HT1080 (cell line): Measurements from ENCODE around the gene FRYL. TPM values are rescaled to one million over a fixed set of nuclear protein-coding genes. Genes with fewer than 3 reads are reported as not detected.
"Not testable (repeated sequence)": the region's sequence is repeated elsewhere in the genome, so short reads cannot be mapped to it uniquely, and the experiment has no call there.

Source experiments
- DNase-seq: peaks from one replicate; pipeline ENCODE4 v3.0.0-alpha.2; 2015; ENCODE audit warnings: low read depth
- total RNA-seq: library from RNA; depleted of rRNA; stranded (reverse); fragments of >200 nt; shearing (Covaris generic); gene quantifications from 2 replicates; pipeline ENCODE4 v1.2.3, GENCODE V29; 2014

The FRYL gene
- total RNA-seq, 1 experiment from 2014 or later = 37.3 TPM

GRCh38 chr4:48748949-48749596, 31.0 kb downstream of the FRYL start:
- no peak for DNase-seq

GRCh38 chr4:48746608-48747362, 33.3 kb downstream of the FRYL start:
- DNase-seq = no peak

- DNase-seq = not testable (repeated sequence)
Observed at GRCh38 chr4:48745223-48745622, 34.9 kb downstream of the FRYL start.

GRCh38 chr4:48742412-48742811, 37.7 kb downstream of the FRYL start:
- no peak for DNase-seq

- DNase-seq = no peak
Observed at GRCh38 chr4:48739560-48740019, 40.5 kb downstream of the FRYL start.

- DNase-seq = no peak
Observed at GRCh38 chr4:48738856-48739255, 41.2 kb downstream of the FRYL start.

- DNase-seq = not testable (repeated sequence)
Observed at GRCh38 chr4:48728906-48729496, 51.1 kb downstream of the FRYL start.

GRCh38 chr4:48727666-48728459, 52.2 kb downstream of the FRYL start:
- no peak for DNase-seq

- DNase-seq = no peak
Observed at GRCh38 chr4:48725414-48725813, 54.7 kb downstream of the FRYL start.

- DNase-seq = no peak
Observed at GRCh38 chr4:48722509-48723446, 57.3 kb downstream of the FRYL start.

- no peak for DNase-seq
Observed at GRCh38 chr4:48720459-48720858, 59.6 kb downstream of the FRYL start.

GRCh38 chr4:48718818-48719465, 61.1 kb downstream of the FRYL start:
- DNase-seq = no peak

GRCh38 chr4:48716285-48716684, 63.8 kb downstream of the FRYL start:
- not testable (repeated sequence) for DNase-seq

GRCh38 chr4:48710446-48711209, 69.5 kb downstream of the FRYL start:
- no peak for DNase-seq

- DNase-seq = no peak
Observed at GRCh38 chr4:48709901-48710300, 70.2 kb downstream of the FRYL start.

GRCh38 chr4:48708610-48709009, 71.5 kb downstream of the FRYL start:
- no peak for DNase-seq

- no peak for DNase-seq
Observed at GRCh38 chr4:48706736-48707135, 73.3 kb downstream of the FRYL start.

GRCh38 chr4:48705609-48706008, 74.5 kb downstream of the FRYL start:
- DNase-seq = no peak
